Osteocyte (in vitro differentiated cells): ENCODE measurements around the gene FAM193B. TPM values are rescaled to one million over a fixed set of nuclear protein-coding genes. Genes with fewer than 3 reads are reported as not detected.

Experiments
- DNase-seq: peaks from one replicate; pipeline ENCODE4 v3.0.0; 2021; ENCODE audit warnings: mixed read lengths; ENCODE audit not compliant: unreplicated experiment; ENCODE audit errors: extremely low spot score
- H3K27ac Mint-ChIP-seq: one replicate; pipeline ENCODE4 v1.8.0; 2021; ENCODE audit warnings: mild to moderate bottlenecking, mixed read lengths; ENCODE audit not compliant: unreplicated experiment
- H3K27me3 Mint-ChIP-seq: one replicate; pipeline ENCODE4 v1.8.0; 2021; ENCODE audit warnings: mixed read lengths; ENCODE audit not compliant: unreplicated experiment
- H3K36me3 Mint-ChIP-seq: one replicate; pipeline ENCODE4 v1.8.0; 2021; ENCODE audit warnings: mixed read lengths; ENCODE audit not compliant: unreplicated experiment
- H3K4me1 Mint-ChIP-seq: one replicate; pipeline ENCODE4 v1.8.0; 2021; ENCODE audit warnings: mixed read lengths; ENCODE audit not compliant: unreplicated experiment
- H3K4me3 Mint-ChIP-seq: one replicate; pipeline ENCODE4 v1.8.0; 2021; ENCODE audit warnings: mild to moderate bottlenecking, moderate library complexity, mixed read lengths; ENCODE audit not compliant: unreplicated experiment
- H3K9me3 Mint-ChIP-seq: one replicate; pipeline ENCODE4 v1.8.0; 2021; ENCODE audit warnings: mixed read lengths; ENCODE audit not compliant: unreplicated experiment
- total RNA-seq: library from RNA; stranded (reverse); gene quantifications from 2 replicates; pipeline ENCODE4 v1.2.1, GENCODE V29; 2021
- TF ChIP-seq, protein P1 (sequence below): fragments of 200-600 bp; sonication (generic); IDR thresholded peaks from 2 replicates; pipeline ENCODE4 v1.5.0; 2021; ENCODE audit warnings: antibody characterized with exemption, mild to moderate bottlenecking, moderate library complexity

FAM193B gene
- total RNA-seq, 1 donor from 2014 or later, result 97.2 TPM

DNA sequence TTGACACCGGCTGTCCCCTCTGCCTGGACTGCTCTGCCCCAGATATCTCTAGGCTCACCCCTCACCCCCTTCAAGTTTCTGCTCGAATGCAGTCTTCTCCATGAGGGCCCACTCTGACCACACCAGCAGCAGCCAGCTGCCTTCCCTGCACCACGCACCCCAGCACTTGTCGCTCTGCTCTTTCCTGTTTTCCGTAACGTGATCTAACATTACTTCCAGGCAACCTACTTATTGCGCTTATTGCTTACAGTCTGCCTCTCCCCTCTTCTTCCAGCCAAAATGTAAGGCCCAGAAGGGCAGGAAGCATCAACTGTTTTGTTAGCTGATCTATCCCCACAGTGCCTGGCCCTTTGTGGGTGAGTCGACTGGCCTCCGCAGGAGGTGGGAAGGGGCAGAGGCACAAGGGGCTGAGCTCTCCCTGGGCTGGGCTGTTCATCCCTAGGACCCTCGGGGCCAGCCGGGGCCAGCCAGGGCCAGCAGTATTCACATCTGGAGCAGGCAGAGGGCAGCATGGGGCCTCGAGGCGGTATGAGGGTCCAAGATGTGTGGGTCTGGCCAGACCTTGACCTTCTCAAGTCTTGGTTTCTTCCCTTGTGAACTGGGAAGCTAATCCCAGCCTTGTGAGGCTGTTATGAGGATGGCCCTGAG lies 69.3 kb downstream of the FAM193B start:
- Mint-ChIP-seq H3K27me3 (no peaks in the 10 kb centered on the region), H3K4me1 (peaks cover 27% of the 10 kb centered on the region), H3K36me3 (peaks cover 29% of the 10 kb centered on the region), H3K9me3 (no peaks in the 10 kb centered on the region), H3K27ac (peak overlapping the region; percentile 74), H3K4me3 (no peak overlapping the region)
- TF ChIP-seq, protein P1, sequence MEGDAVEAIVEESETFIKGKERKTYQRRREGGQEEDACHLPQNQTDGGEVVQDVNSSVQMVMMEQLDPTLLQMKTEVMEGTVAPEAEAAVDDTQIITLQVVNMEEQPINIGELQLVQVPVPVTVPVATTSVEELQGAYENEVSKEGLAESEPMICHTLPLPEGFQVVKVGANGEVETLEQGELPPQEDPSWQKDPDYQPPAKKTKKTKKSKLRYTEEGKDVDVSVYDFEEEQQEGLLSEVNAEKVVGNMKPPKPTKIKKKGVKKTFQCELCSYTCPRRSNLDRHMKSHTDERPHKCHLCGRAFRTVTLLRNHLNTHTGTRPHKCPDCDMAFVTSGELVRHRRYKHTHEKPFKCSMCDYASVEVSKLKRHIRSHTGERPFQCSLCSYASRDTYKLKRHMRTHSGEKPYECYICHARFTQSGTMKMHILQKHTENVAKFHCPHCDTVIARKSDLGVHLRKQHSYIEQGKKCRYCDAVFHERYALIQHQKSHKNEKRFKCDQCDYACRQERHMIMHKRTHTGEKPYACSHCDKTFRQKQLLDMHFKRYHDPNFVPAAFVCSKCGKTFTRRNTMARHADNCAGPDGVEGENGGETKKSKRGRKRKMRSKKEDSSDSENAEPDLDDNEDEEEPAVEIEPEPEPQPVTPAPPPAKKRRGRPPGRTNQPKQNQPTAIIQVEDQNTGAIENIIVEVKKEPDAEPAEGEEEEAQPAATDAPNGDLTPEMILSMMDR, result no peak
- DNase-seq, result no peak

DNA sequence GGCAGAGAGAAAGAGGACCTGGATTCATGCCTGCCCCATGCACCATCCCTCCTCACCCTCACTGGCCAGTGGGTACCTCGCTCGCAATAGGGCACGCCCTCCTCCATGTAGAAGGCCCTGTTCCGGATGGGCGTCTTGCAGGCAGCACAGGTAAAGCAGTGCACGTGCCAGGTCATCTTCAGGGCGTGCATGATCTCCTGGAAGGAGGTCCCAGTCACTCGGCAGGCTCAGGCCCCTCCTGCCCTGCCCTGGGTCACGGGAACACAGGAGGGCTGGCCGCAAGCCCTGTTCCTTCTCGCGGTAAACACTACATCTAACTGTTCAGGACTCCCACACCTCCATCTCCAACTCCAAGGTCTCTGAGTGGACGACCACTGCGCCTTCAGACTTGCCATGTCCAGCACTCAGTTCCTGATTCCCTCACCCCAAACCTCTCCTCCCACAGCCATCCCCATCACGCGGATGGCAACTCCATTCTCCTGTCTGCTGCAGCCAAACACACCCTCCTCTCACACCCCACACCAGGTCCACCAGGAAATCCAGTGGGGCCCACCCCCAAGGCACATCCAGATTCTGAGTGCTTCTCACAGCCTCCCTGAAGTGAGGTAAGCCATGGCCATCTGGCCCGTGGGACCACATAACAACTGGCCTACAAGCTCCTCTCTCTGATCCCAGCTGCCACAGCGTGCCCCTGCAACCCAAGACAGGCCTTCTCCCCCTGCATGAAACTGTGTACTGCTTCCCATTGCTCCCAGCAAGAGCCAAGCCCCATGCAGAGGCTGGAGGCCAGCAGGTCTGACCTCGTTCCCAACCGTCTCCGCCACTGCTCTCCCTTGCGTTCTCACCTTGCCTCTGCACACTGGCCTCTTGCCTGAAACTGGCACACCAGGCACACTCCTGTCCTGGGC lies 70.1 kb downstream of the FAM193B start:
- Mint-ChIP-seq H3K27ac (peak overlapping the region; percentile 74), H3K9me3 (no peaks in the 10 kb centered on the region), H3K27me3 (no peaks in the 10 kb centered on the region), H3K4me3 (no peak overlapping the region), H3K4me1 (peaks cover 32% of the 10 kb centered on the region), H3K36me3 (peaks cover 34% of the 10 kb centered on the region)
- no peak for DNase-seq
- TF ChIP-seq, protein P1, result no peak

DNA sequence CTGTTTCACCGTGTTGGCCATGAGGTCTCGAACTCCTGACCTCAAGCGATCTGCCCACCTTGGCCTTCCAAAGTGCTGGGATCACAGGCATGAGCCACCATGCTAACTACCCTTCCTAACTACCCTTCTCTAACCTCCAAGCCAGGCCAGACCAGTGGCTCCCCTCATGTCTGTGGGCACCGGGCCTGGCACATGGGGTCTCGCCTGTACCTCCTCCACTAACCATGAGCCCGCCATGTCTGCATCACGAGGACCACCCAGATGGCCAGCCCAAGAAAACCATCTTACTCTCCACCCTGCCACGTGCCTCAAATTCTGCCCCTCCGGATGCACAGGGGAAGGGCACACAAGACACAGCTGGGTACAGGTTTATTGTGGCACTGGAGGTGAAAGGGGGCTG lies 71.3 kb downstream of the FAM193B start:
- no peak overlapping the region for H3K4me3 Mint-ChIP-seq
- no peaks in the 10 kb centered on the region for H3K9me3 Mint-ChIP-seq
- no peaks in the 10 kb centered on the region for H3K27me3 Mint-ChIP-seq
- peaks cover 28% of the 10 kb centered on the region for H3K36me3 Mint-ChIP-seq
- H3K4me1 Mint-ChIP-seq, result peaks cover 43% of the 10 kb centered on the region
- peak overlapping the region; percentile 78 for H3K27ac Mint-ChIP-seq
- DNase-seq, result no peak
- TF ChIP-seq, protein P1, result no peak

DNA sequence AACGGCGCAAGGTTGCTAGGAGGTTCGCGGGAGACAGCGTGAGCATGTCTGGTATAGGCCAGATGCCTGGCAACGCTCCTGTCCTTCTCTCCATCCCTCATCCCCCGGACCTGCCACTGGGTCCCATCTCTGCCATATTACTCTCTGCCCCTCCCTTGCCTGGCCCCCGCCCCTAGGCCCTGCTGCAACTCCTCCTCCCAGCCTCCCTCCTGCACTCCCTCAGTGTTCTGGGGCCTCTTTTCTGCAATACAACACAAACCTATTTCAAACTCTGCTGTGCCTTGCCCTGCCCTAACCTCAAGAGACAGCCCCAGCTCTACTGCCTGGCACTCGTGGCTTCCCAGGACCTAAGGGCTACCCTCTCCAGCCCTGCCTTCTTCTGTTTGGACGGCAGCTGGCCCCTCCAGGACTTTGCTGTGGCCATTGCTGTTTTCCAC lies 72.0 kb downstream of the FAM193B start:
- Mint-ChIP-seq H3K4me1 (peaks cover 45% of the 10 kb centered on the region), H3K27me3 (no peaks in the 10 kb centered on the region), H3K36me3 (peaks cover 26% of the 10 kb centered on the region), H3K27ac (peak overlapping the region; percentile 78), H3K4me3 (no peak overlapping the region), H3K9me3 (no peaks in the 10 kb centered on the region)
- TF ChIP-seq, protein P1, result no peak
- DNase-seq, result no peak

DNA sequence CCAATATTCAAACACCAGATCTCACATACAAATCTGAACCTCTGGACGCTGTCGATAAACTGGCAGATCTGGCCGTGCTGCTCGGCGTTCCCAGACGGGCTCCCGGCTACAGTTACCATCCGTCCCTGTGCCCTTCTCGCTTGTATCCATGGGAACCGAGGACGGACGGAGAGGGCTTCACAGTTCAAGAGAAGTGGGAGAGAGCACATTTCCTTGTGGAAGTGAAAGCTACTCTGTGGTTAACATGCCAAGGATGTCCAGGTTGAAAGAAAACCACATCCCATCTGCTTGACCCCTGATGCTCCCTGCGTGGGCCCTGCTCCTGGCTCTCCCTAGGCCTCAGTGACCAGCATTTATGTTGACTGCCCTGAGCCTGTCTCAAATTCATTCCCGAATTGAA lies 74.6 kb downstream of the FAM193B start:
- TF ChIP-seq, protein P1, result no peak
- Mint-ChIP-seq H3K4me3 (no peak overlapping the region), H3K27me3 (no peaks in the 10 kb centered on the region), H3K27ac (peak overlapping the region; percentile 83), H3K9me3 (no peaks in the 10 kb centered on the region), H3K4me1 (peaks cover 55% of the 10 kb centered on the region), H3K36me3 (peaks cover 15% of the 10 kb centered on the region)
- no peak for DNase-seq
